Measurements from ENCODE around the gene SORCS2.

Gene SORCS2

GRCh38 chr4:7195141-7195515, 2.8 kb downstream of the SORCS2 start:
- Mint-ChIP-seq H3K36me3 (ENCODE audit: low read depth) (no peaks in the 10 kb centered on the region), H3K27me3 (peaks cover 44% of the 10 kb centered on the region), H3K9me3 (no peaks in the 10 kb centered on the region), H3K4me1 (ENCODE audit: low read depth) (no peaks in the 10 kb centered on the region), H3K27ac (no peak overlapping the region), H3K4me3 (no peak overlapping the region)
- intact Hi-C loops (cut with micrococcal nuclease) = no loop called here

GRCh38 chr4:7195546-7196287, 3.4 kb downstream of the SORCS2 start:
- Mint-ChIP-seq H3K4me1 (ENCODE audit: low read depth) (no peaks in the 10 kb centered on the region), H3K9me3 (no peaks in the 10 kb centered on the region), H3K27me3 (peaks cover 42% of the 10 kb centered on the region), H3K4me3 (no peak overlapping the region), H3K36me3 (ENCODE audit: low read depth) (no peaks in the 10 kb centered on the region), H3K27ac (no peak overlapping the region)
- intact Hi-C loops (cut with micrococcal nuclease) = no loop called here

- intact Hi-C loops (cut with micrococcal nuclease) = no loop called here
- Mint-ChIP-seq H3K4me1 (ENCODE audit: low read depth) (no peaks in the 10 kb centered on the region), H3K9me3 (no peaks in the 10 kb centered on the region), H3K4me3 (no peak overlapping the region), H3K36me3 (ENCODE audit: low read depth) (no peaks in the 10 kb centered on the region), H3K27me3 (peaks cover 42% of the 10 kb centered on the region), H3K27ac (no peak overlapping the region)
Measured at GRCh38 chr4:7196288-7196651, 3.9 kb downstream of the SORCS2 start.

GRCh38 chr4:7196736-7197135, 4.4 kb downstream of the SORCS2 start:
- Mint-ChIP-seq H3K27me3 (peaks cover 43% of the 10 kb centered on the region), H3K4me1 (ENCODE audit: low read depth) (no peaks in the 10 kb centered on the region), H3K4me3 (no peak overlapping the region), H3K36me3 (ENCODE audit: low read depth) (no peaks in the 10 kb centered on the region), H3K9me3 (no peaks in the 10 kb centered on the region), H3K27ac (no peak overlapping the region)
- intact Hi-C loops (cut with micrococcal nuclease) = no loop called here

- H3K4me3 Mint-ChIP-seq = no peak overlapping the region
- no peaks in the 10 kb centered on the region for H3K9me3 Mint-ChIP-seq
- intact Hi-C loops (cut with micrococcal nuclease) = no loop called here
- peaks cover 41% of the 10 kb centered on the region for H3K27me3 Mint-ChIP-seq
- H3K27ac Mint-ChIP-seq = no peak overlapping the region
- no peaks in the 10 kb centered on the region for H3K4me1 Mint-ChIP-seq (ENCODE audit: low read depth)
- H3K36me3 Mint-ChIP-seq (ENCODE audit: low read depth) = no peaks in the 10 kb centered on the region
Measured at GRCh38 chr4:7197910-7198309, 5.6 kb downstream of the SORCS2 start.

- peaks cover 35% of the 10 kb centered on the region for H3K27me3 Mint-ChIP-seq
- no peak overlapping the region for H3K4me3 Mint-ChIP-seq
- H3K36me3 Mint-ChIP-seq (ENCODE audit: low read depth) = no peaks in the 10 kb centered on the region
- no peaks in the 10 kb centered on the region for H3K9me3 Mint-ChIP-seq
- no peak overlapping the region for H3K27ac Mint-ChIP-seq
- no peaks in the 10 kb centered on the region for H3K4me1 Mint-ChIP-seq (ENCODE audit: low read depth)
- intact Hi-C loops (cut with micrococcal nuclease) = no loop called here
Measured at GRCh38 chr4:7198440-7199128, 6.2 kb downstream of the SORCS2 start.

GRCh38 chr4:7199129-7199725, 6.9 kb downstream of the SORCS2 start:
- Mint-ChIP-seq H3K36me3 (ENCODE audit: low read depth) (no peaks in the 10 kb centered on the region), H3K27ac (no peak overlapping the region), H3K4me3 (no peak overlapping the region), H3K27me3 (peaks cover 29% of the 10 kb centered on the region), H3K9me3 (no peaks in the 10 kb centered on the region), H3K4me1 (ENCODE audit: low read depth) (no peaks in the 10 kb centered on the region)
- intact Hi-C loops (cut with micrococcal nuclease) = no loop called here

GRCh38 chr4:7199771-7200441, 7.6 kb downstream of the SORCS2 start:
- no peak overlapping the region for H3K4me3 Mint-ChIP-seq
- intact Hi-C loops (cut with micrococcal nuclease) = no loop called here
- H3K36me3 Mint-ChIP-seq (ENCODE audit: low read depth) = no peaks in the 10 kb centered on the region
- H3K27ac Mint-ChIP-seq = no peak overlapping the region
- no peaks in the 10 kb centered on the region for H3K4me1 Mint-ChIP-seq (ENCODE audit: low read depth)
- H3K9me3 Mint-ChIP-seq = no peaks in the 10 kb centered on the region
- peaks cover 22% of the 10 kb centered on the region for H3K27me3 Mint-ChIP-seq

- Mint-ChIP-seq H3K9me3 (no peaks in the 10 kb centered on the region), H3K27ac (no peak overlapping the region), H3K4me3 (no peak overlapping the region), H3K27me3 (peaks cover 21% of the 10 kb centered on the region), H3K36me3 (ENCODE audit: low read depth) (no peaks in the 10 kb centered on the region), H3K4me1 (ENCODE audit: low read depth) (no peaks in the 10 kb centered on the region)
- intact Hi-C loops (cut with micrococcal nuclease) = no loop called here
Measured at GRCh38 chr4:7200801-7201200, 8.5 kb downstream of the SORCS2 start.

GRCh38 chr4:7201420-7202305, 9.3 kb downstream of the SORCS2 start:
- intact Hi-C loops (cut with micrococcal nuclease) = no loop called here
- no peaks in the 10 kb centered on the region for H3K36me3 Mint-ChIP-seq (ENCODE audit: low read depth)
- H3K4me1 Mint-ChIP-seq (ENCODE audit: low read depth) = no peaks in the 10 kb centered on the region
- H3K27ac Mint-ChIP-seq = no peak overlapping the region
- H3K9me3 Mint-ChIP-seq = no peaks in the 10 kb centered on the region
- peaks cover 18% of the 10 kb centered on the region for H3K27me3 Mint-ChIP-seq
- no peak overlapping the region for H3K4me3 Mint-ChIP-seq

GRCh38 chr4:7202411-7202810, 10.1 kb downstream of the SORCS2 start:
- Mint-ChIP-seq H3K9me3 (no peaks in the 10 kb centered on the region), H3K27ac (no peak overlapping the region), H3K36me3 (ENCODE audit: low read depth) (no peaks in the 10 kb centered on the region), H3K27me3 (peaks cover 23% of the 10 kb centered on the region), H3K4me1 (ENCODE audit: low read depth) (no peaks in the 10 kb centered on the region), H3K4me3 (no peak overlapping the region)
- intact Hi-C loops (cut with micrococcal nuclease) = no loop called here

- no peak overlapping the region for H3K27ac Mint-ChIP-seq
- H3K27me3 Mint-ChIP-seq = peaks cover 20% of the 10 kb centered on the region
- no peaks in the 10 kb centered on the region for H3K36me3 Mint-ChIP-seq (ENCODE audit: low read depth)
- H3K9me3 Mint-ChIP-seq = no peaks in the 10 kb centered on the region
- no peaks in the 10 kb centered on the region for H3K4me1 Mint-ChIP-seq (ENCODE audit: low read depth)
- H3K4me3 Mint-ChIP-seq = no peak overlapping the region
- intact Hi-C loops (cut with micrococcal nuclease) = no loop called here
Measured at GRCh38 chr4:7204656-7205387, 12.5 kb downstream of the SORCS2 start.

GRCh38 chr4:7206385-7206784, 14.0 kb downstream of the SORCS2 start:
- Mint-ChIP-seq H3K27me3 (peaks cover 16% of the 10 kb centered on the region), H3K4me3 (no peak overlapping the region), H3K36me3 (ENCODE audit: low read depth) (no peaks in the 10 kb centered on the region), H3K27ac (no peak overlapping the region), H3K9me3 (no peaks in the 10 kb centered on the region), H3K4me1 (ENCODE audit: low read depth) (no peaks in the 10 kb centered on the region)
- intact Hi-C loops (cut with micrococcal nuclease) = no loop called here

All from dendritic cell treated with granulocyte-macrophage colony-stimulating factor and Interleukin-4, amounts not matched to agents 40 ng/mL and 50 ng/mL, for 4 days (primary cell).